Right lobe of liver (tissue), 6 donors: ENCODE measurements around the gene P3R3URF. TPM values are rescaled to one million over a fixed set of nuclear protein-coding genes. Genes with fewer than 3 reads are reported as not detected.

Experiments used
- ATAC-seq, 4 donors: fragments of 200-7000 bp; cut with Tn5 transposase; one replicate each; pipeline ENCODE4 v1.9.1; 2020; ENCODE audit warnings: mild to moderate bottlenecking in 4 of 4, moderate library complexity in 4 of 4
- DNase-seq, 3 donors: peaks; one replicate each; pipeline ENCODE4 v3.0.0-alpha.2; 2020
- H3K27ac ChIP-seq, 3 donors: fragments of 200-600 bp; one replicate each; pipeline ENCODE4 v1.8.0; 2022
- H3K27me3 ChIP-seq, 2 donors: fragments of 200-600 bp; one replicate each; pipeline ENCODE4 v1.8.0; 2022
- H3K36me3 ChIP-seq, 4 donors: fragments of 200-600 bp; sonication (generic) in 1 of 4; one replicate each; pipeline versions ENCODE4 v1.5.1 to v1.8.0; 2017 to 2022; ENCODE audit warnings: control low read depth in 1 of 4
- H3K4me1 ChIP-seq, 4 donors: fragments of 200-600 bp; sonication (generic) in 1 of 4; one replicate each; pipeline versions ENCODE4 v1.5.1 to v1.8.0; 2017 to 2022; ENCODE audit warnings: control low read depth in 1 of 4
- H3K4me3 ChIP-seq, 3 donors: fragments of 200-600 bp; one replicate each; pipeline ENCODE4 v1.8.0; 2022
- H3K9me3 ChIP-seq, 4 donors: fragments of 200-600 bp; sonication (generic) in 1 of 4; one replicate each; pipeline versions ENCODE4 v1.5.1 to v1.8.0; 2017 to 2022; ENCODE audit warnings: control low read depth in 1 of 4
- POLR2A ChIP-seq: fragments of 450-650 bp; IDR thresholded peaks from one replicate; pipeline ENCODE4 v1.6.1; 2017; ENCODE audit warnings: antibody characterized with exemption, mild to moderate bottlenecking
- WGBS: methylation state at CpG from one replicate; pipeline ENCODE4 v1.1.6; 2018; ENCODE audit warnings: low coverage, low lambda C conversion rate; ENCODE audit not compliant: insufficient coverage; ENCODE audit errors: missing lambda C conversion rate; 5-methylcytosine and 5-hydroxymethylcytosine counted together
- intact Hi-C, 2 donors: fragments of 100-400 bp; cut with DNase I; formaldehyde crosslinking; loops; one replicate each; pipeline versions ENCODE4 v1.11.2 to v1.14.1; 2022
- total RNA-seq, 6 experiments: library from RNA; depleted of rRNA in 2 of 6; stranded (reverse); fragments of >200 nt in 2 of 6; fragmentation: NEBNext Ultra II Directional in 3 of 6; extraction: Animal tissue kit (Norgen Biotek cat#: 25700) in 3 of 6; gene quantifications; one replicate each; pipeline versions ENCODE4 v1.1.0 to v1.2.4, GENCODE V29; 2016 to 2023
- TF ChIP-seq, protein P1 (sequence below), 4 donors: fragments of 200-600 bp in 3 of 4; fragments of 450-650 bp in 1 of 4; IDR thresholded peaks; one replicate each; pipeline versions ENCODE4 v1.5.1 to v1.8.0; 2016 to 2022; ENCODE audit warnings: antibody characterized with exemption in 4 of 4, mild to moderate bottlenecking in 2 of 4
- donor health status: DM: no; HTN: yes; CAD: no.
- donor health status: DM: no; HTN: no; CAD: no.
- donor health status: DM: no; HTN: no; CAD: no.
- donor health status: DM: no; HTN: yes; CAD: no.
- donor health status: DM: no; HTN: yes; CAD: no.

Gene P3R3URF
- total RNA-seq, 6 experiments from 2014 or later: not detected

DNA sequence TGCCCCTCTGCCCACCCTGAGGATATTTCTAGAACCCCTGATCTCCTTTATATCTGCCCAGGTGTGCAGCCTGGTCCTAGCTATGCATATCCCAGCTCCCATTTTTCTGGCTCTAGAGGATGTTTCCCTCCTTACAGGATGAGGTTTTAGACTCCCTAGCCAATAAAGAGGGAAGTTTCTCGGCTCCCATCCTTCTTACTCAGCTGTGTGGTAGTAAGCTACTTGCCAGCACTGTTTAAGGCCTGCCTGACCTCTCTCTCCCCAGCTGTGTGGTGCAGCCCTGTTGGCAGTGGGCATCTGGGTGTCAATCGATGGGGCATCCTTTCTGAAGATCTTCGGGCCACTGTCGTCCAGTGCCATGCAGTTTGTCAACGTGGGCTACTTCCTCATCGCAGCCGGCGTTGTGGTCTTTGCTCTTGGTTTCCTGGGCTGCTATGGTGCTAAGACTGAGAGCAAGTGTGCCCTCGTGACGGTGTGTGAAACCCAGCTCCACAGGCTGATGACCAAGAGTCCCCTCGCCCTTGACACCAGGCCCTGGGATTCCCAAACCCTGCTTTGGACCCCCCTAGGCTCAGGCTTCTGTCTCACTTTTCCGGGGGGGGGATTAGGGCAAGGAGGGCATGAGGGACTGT, 7.8 kb upstream of the P3R3URF start:
- WGBS: 89% methylated on average over 7 of the region's 12 CpGs
- H3K4me3 ChIP-seq: no peak overlapping the region
- no peak for TF ChIP-seq POLR2A
- TF ChIP-seq, protein P1, sequence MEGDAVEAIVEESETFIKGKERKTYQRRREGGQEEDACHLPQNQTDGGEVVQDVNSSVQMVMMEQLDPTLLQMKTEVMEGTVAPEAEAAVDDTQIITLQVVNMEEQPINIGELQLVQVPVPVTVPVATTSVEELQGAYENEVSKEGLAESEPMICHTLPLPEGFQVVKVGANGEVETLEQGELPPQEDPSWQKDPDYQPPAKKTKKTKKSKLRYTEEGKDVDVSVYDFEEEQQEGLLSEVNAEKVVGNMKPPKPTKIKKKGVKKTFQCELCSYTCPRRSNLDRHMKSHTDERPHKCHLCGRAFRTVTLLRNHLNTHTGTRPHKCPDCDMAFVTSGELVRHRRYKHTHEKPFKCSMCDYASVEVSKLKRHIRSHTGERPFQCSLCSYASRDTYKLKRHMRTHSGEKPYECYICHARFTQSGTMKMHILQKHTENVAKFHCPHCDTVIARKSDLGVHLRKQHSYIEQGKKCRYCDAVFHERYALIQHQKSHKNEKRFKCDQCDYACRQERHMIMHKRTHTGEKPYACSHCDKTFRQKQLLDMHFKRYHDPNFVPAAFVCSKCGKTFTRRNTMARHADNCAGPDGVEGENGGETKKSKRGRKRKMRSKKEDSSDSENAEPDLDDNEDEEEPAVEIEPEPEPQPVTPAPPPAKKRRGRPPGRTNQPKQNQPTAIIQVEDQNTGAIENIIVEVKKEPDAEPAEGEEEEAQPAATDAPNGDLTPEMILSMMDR (IDR thresholded peaks at IDR 0.05): no peak
- H3K36me3 ChIP-seq: no peaks in the 10 kb centered on the region
- ATAC-seq (no peak), DNase-seq (no peak)
- peaks cover 0 to 29% (median 5%) of the 10 kb centered on the region in 4 donors for H3K4me1 ChIP-seq
- peak overlapping the region; percentile 71 to 84 (median 79) for H3K27ac ChIP-seq
- intact Hi-C loops: loop anchor here (5.0 kb wide), 1 partner anchor 147 kb away; no protein-coding TSS in a partner anchor
- no peaks in the 10 kb centered on the region for H3K27me3 ChIP-seq
- no peaks in the 10 kb centered on the region for H3K9me3 ChIP-seq

DNA sequence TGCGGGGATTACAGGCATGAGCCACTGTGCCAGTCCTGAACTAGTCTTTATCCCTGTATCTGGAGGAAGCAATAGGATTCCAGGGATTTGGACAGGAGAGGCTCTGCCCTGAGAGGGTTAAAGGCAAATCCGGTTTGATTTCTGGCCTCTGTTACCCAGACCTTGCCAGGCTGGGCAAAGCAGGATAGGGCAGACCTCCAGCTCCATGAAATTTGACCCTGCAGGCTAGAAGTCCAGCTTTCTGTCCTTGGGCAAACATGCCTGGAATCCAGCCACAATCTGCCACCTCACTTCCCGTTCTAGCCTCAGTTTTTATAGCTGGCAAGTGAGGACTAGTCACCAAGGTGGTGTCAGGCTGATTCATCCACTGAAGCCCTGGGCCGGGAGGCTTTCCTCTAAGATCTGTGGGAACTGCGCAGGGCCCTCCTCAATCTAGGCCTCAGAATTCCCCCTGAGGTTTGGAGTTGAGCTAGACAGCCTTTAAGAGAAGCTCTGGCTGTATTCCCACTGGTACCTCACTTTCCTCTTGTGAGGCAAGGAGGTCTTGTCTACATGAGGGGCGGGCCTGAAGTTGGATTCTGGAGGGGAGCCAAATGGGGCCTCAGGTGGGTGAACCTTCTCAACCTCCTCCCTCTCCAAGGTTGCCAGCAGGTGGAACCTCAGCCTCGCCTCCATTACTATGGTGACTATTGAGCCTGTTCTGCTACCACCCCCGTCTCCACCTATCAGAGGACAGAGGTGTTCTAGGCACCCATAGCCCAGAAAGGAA, 7.0 kb upstream of the P3R3URF start:
- Histone ChIP-seq H3K4me3 (no peak overlapping the region), H3K36me3 (no peaks in the 10 kb centered on the region), H3K27me3 (no peaks in the 10 kb centered on the region), H3K27ac (peak overlapping the region; percentile 71 to 84 (median 79)), H3K4me1 (peaks cover 0 to 21% (median 5%) of the 10 kb centered on the region in 4 donors), H3K9me3 (no peaks in the 10 kb centered on the region)
- TF ChIP-seq POLR2A: peak; percentile 84
- TF ChIP-seq, protein P1 (IDR thresholded peaks at IDR 0.05): no peak
- intact Hi-C loops: loop anchor here (5.0 kb wide), 1 partner anchor 146 kb away; no protein-coding TSS in a partner anchor
- ATAC-seq (peak; percentile 82 to 90 (median 88)), DNase-seq (peak; percentile 84 to 95 (median 88))
- 25% methylated on average over 4 of the region's 8 CpGs for WGBS

DNA sequence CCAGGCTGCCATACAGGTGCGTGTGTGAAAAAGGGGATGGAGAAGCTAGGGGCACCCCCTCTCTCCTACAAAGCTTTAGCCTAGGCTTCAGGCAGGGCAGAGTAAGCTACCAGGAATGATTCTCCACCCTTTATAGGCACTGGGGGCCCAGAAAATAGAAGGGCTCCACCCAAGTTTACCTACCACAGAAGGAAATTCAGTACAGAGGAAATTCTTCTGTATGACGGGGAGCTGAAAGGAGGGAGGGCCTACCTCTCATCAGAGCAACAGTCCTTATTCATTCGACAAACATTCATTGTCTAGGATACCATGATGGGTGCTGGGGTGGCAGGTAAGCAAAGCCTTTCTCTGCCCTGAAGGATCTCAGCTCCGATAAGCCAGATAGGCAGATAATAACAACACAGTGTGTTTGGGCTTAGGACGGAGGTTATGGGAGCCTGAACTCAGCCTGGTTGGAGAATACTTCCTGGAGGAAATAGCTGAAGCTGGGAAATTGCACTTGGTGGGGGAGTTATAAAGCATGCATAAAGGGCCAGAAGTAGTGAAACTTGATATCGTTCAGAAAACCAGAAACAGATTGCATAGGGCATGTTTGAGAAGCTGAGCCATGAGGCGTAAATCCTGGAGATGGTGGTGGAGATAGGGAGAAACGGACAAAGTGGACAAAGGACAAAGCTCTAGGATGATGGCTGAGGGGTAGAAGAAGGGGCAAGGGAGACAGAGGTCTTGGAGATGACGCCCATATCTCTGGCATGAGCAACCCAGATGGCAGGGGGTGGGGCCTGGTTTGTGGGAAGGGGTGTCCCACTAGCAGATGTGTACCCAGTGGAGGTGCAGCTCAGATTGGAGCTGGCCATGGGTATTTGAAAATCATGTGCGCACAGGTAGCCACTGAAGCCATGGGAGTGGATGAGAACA, 5.3 kb upstream of the P3R3URF start:
- Histone ChIP-seq H3K27me3 (no peaks in the 10 kb centered on the region), H3K27ac (no peak overlapping the region), H3K4me1 (peaks cover 0 to 19% (median 5%) of the 10 kb centered on the region in 4 donors), H3K36me3 (no peaks in the 10 kb centered on the region), H3K9me3 (no peaks in the 10 kb centered on the region), H3K4me3 (no peak overlapping the region)
- intact Hi-C loops: loop anchor here (5.0 kb wide), 1 partner anchor 144 kb away; no protein-coding TSS in a partner anchor
- TF ChIP-seq POLR2A: no peak
- TF ChIP-seq, protein P1 (IDR thresholded peaks at IDR 0.05): no peak
- 60% methylated on average over 9 of the region's 10 CpGs for WGBS
- DNase-seq (no peak), ATAC-seq (no peak)

DNA sequence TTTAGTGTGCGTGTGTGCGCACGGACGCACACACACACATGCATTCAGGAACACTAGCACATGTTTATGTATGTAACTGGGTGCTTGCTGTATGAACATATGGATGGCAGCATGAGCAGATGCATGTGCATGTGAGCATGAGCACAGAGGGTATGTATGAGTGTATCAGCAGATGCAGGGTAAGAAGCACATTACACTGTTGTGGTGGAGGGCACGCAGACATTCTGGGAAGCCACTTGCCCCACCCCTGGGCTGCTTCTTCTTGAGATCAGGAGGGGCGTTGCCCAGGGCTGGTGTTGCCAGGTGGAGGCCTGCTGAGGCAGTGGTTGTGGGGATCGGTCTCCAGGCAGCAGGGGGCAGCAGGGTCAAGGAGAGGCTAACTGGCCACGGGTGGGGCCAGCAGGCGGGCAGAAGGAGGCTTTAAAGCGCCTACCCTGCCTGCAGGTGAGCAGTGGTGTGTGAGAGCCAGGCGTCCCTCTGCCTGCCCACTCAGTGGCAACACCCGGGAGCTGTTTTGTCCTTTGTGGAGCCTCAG, 3.9 kb upstream of the P3R3URF start:
- no peak overlapping the region for H3K4me3 ChIP-seq
- TF ChIP-seq, protein P1 (IDR thresholded peaks at IDR 0.05): peak in 2 of 4 donors; percentile 18 to 20
- TF ChIP-seq POLR2A: no peak
- H3K27ac ChIP-seq: no peak overlapping the region
- intact Hi-C loops: loop anchor here (5.0 kb wide), 1 partner anchor 143 kb away; no protein-coding TSS in a partner anchor
- no peaks in the 10 kb centered on the region for H3K9me3 ChIP-seq
- H3K36me3 ChIP-seq: no peaks in the 10 kb centered on the region
- ATAC-seq (peak in 2 of 4 donors; percentile 9 to 23), DNase-seq (peak in 1 of 3 donors; percentile 44)
- H3K27me3 ChIP-seq: no peaks in the 10 kb centered on the region
- peaks cover 0 to 19% (median 5%) of the 10 kb centered on the region in 4 donors for H3K4me1 ChIP-seq
- WGBS: 48% methylated on average over 11 of the region's 12 CpGs
